Transverse colon (tissue), 4 donors: ENCODE data around the gene ZSCAN5B. TPM values are rescaled to one million over a fixed set of nuclear protein-coding genes. Genes with fewer than 3 reads are reported as not detected.
A peak's percentile ranks its signal among the peaks of the same experiment; 100 is the strongest.

Experiments
- DNase-seq: peaks from one replicate; pipeline ENCODE4 v3.0.0-alpha.2; 2019
- H3K27ac ChIP-seq, 4 donors: fragments of 200-600 bp; sonication (generic); 2 replicates each; pipeline ENCODE4 v1.5.1; 2016 to 2018; ENCODE audit warnings: inconsistent platforms in 4 of 4
- H3K27me3 ChIP-seq: fragments of 200-600 bp; sonication (generic); 2 replicates; pipeline ENCODE4 v1.5.1; 2017; ENCODE audit warnings: inconsistent platforms
- H3K36me3 ChIP-seq, 4 donors: fragments of 200-600 bp; sonication (generic); 2 replicates each; pipeline ENCODE4 v1.5.1; 2017 to 2019; ENCODE audit warnings: inconsistent platforms in 4 of 4
- H3K4me1 ChIP-seq, 4 donors: fragments of 200-600 bp; sonication (generic); 2 replicates each; pipeline ENCODE4 v1.5.1; 2017 to 2020; ENCODE audit warnings: inconsistent platforms in 4 of 4
- H3K4me3 ChIP-seq, 4 donors: fragments of 200-600 bp; sonication (generic); 1 replicate in 1 of 4; 2 replicates in 3 of 4; pipeline versions ENCODE4 v1.5.1 to v1.6.1; 2017 to 2019; ENCODE audit warnings: inconsistent platforms in 4 of 4
- H3K9me3 ChIP-seq, 2 donors: fragments of 200-600 bp; sonication (generic); 2 replicates each; pipeline ENCODE4 v1.5.1; 2017 to 2019; ENCODE audit warnings: inconsistent platforms in 2 of 2
- CTCF ChIP-seq, 5 experiments: fragments of 200-600 bp in 3 of 5; fragments of 450-650 bp in 2 of 5; sonication (generic) in 3 of 5; IDR thresholded peaks; 1 replicate in 2 of 5; 2 replicates in 3 of 5; pipeline ENCODE4 v1.5.1; 2016 to 2017; ENCODE audit warnings: antibody characterized with exemption in 5 of 5, inconsistent platforms in 3 of 5, mild to moderate bottlenecking in 2 of 5, moderate library complexity in 1 of 5
- EP300 ChIP-seq: sonication (generic); formaldehyde crosslinking; IDR thresholded peaks from one replicate; pipeline ENCODE4 v1.6.1; 2017; ENCODE audit warnings: antibody characterized with exemption, low read depth
- POLR2A ChIP-seq: fragments of 450-650 bp; IDR thresholded peaks from one replicate; pipeline ENCODE4 v1.6.1; 2016; ENCODE audit warnings: antibody characterized with exemption, mild to moderate bottlenecking, moderate library complexity
- POLR2AphosphoS5 ChIP-seq, 3 donors: sonication (generic); formaldehyde crosslinking; IDR thresholded peaks; one replicate each; pipeline ENCODE4 v1.6.1; 2016; ENCODE audit warnings: antibody characterized with exemption in 3 of 3
- WGBS, 2 donors: methylation state at CpG; one replicate each; pipeline ENCODE4 v1.1.5; 2018; ENCODE audit warnings: low coverage in 1 of 2; 5-methylcytosine and 5-hydroxymethylcytosine counted together
- in situ Hi-C, 4 donors: fragments of 200-750 bp; cut with MboI; loops; one replicate each; pipeline versions ENCODE4 v1.15.0 to v1.15.1; 2017; ENCODE audit warnings: low sequenced_read_pairs in 3 of 4, low pct_ligation_motif_present in 1 of 4, low pct_unique_long_range_greater_than_20kb in 1 of 4
- intact Hi-C: fragments of 100-400 bp; cut with DNase I; formaldehyde crosslinking; loops from one replicate; pipeline ENCODE4 v1.15.1; 2023; ENCODE audit warnings: low total_unique reads
- total RNA-seq, 4 donors: library from RNA; depleted of rRNA; stranded (reverse); fragments of >200 nt; gene quantifications; one replicate each; pipeline ENCODE4 v1.1.0, GENCODE V29; 2016

ZSCAN5B gene
- total RNA-seq, 4 donors from 2014 or later: not detected

GRCh38 chr19:56141417-56141993 lies 56.1 kb downstream of the ZSCAN5B start:
- Histone ChIP-seq H3K9me3 (no peaks in the 10 kb centered on the region), H3K27ac (peak overlapping the region; percentile 88 to 93 (median 91)), H3K4me1 (peaks cover 0 to 50% (median 29%) of the 10 kb centered on the region in 4 donors), H3K27me3 (no peaks in the 10 kb centered on the region), H3K36me3 (peaks cover 0 to 2% (median 0%) of the 10 kb centered on the region in 4 donors), H3K4me3 (peak overlapping the region; percentile 36 to 64 (median 55))
- no peak for TF ChIP-seq POLR2A
- no peak for TF ChIP-seq CTCF (IDR thresholded peaks at IDR 0.05)
- no peak for TF ChIP-seq POLR2AphosphoS5 (IDR thresholded peaks at IDR 0.05)
- no peak for TF ChIP-seq EP300
- intact Hi-C loops: loop anchor here (1.0 kb wide), 1 partner anchor 20 kb away; the partner anchor contains the start of gene ZNF787
- DNase-seq: peak; percentile 29
- in situ Hi-C loops: no loop called here
- 0 to 2% methylated on average over 1 to 21 of the region's 26 CpGs for WGBS, 2 donors

GRCh38 chr19:56140583-56141416 lies 56.8 kb downstream of the ZSCAN5B start, which contains the start of gene ZNF444:
ZNF444 (plus strand) TSS chr19:56141287; CDS start chr19:56146912, 5,625 bp downstream.
- peak; percentile 100 for DNase-seq
- 0 to 1% methylated on average over 1 to 50 of the region's 56 CpGs for WGBS, 2 donors
- Histone ChIP-seq H3K4me3 (peak within 1 kb of the TSS; percentile 36 to 64 (median 55)), H3K27me3 (no peaks in the 10 kb centered on the region), H3K36me3 (no peaks in the 10 kb centered on the region), H3K4me1 (peaks cover 0 to 50% (median 29%) of the 10 kb centered on the region in 4 donors), H3K9me3 (no peaks in the 10 kb centered on the region), H3K27ac (peak within 1 kb of the TSS; percentile 88 to 93 (median 91))
- in situ Hi-C loops (no loop called here), intact Hi-C loops (loop anchor here (1.0 kb wide), 1 partner anchor 19 kb away; the partner anchor contains the start of gene ZNF787)
- TF ChIP-seq CTCF (IDR thresholded peaks at IDR 0.05) (no peak), POLR2A (peak; percentile 27), POLR2AphosphoS5 (IDR thresholded peaks at IDR 0.05) (peak; percentile 51 to 72 (median 63))

- DNase-seq: no peak
- WGBS, 2 donors: 17 to 29% methylated on average over 7 to 19 of the region's 22 CpGs
- H3K4me3 ChIP-seq: peak overlapping the region; percentile 36 to 64 (median 54)
- peak overlapping the region; percentile 88 to 93 (median 91) for H3K27ac ChIP-seq
- peaks cover 0 to 54% (median 31%) of the 10 kb centered on the region in 4 donors for H3K4me1 ChIP-seq
- TF ChIP-seq POLR2AphosphoS5 (IDR thresholded peaks at IDR 0.05): no peak
- TF ChIP-seq POLR2A: peak; percentile 51
- H3K9me3 ChIP-seq: no peaks in the 10 kb centered on the region
- intact Hi-C loops (no loop called here), in situ Hi-C loops (no loop called here)
- H3K27me3 ChIP-seq: no peaks in the 10 kb centered on the region
- no peaks in the 10 kb centered on the region for H3K36me3 ChIP-seq
Measured at GRCh38 chr19:56139847-56140582, 57.6 kb downstream of the ZSCAN5B start.

Other genes starting within 250 kb of the ZSCAN5B start
- gene NLRP8, start 250.0 kb downstream of the ZSCAN5B start, total RNA-seq: not detected
- gene NLRP5, start 211.0 kb downstream of the ZSCAN5B start, total RNA-seq: not detected
- 10 to 100 TPM; 24.9 to 53.1 (median 27.4) TPM for gene ZNF787, start 76.5 kb downstream of the ZSCAN5B start, total RNA-seq
- gene ZNF444, start 56.5 kb downstream of the ZSCAN5B start, total RNA-seq: 100 to 1,000 TPM in 1 of 4 donors, 10 to 100 TPM in 3; 20.7 to 148 (median 39.2) TPM
- gene GALP, start 21.8 kb downstream of the ZSCAN5B start, total RNA-seq: not detected
- not detected for gene ZSCAN5C, start 4.5 kb upstream of the ZSCAN5B start, total RNA-seq
- not detected for gene EDDM13, start 75.0 kb upstream of the ZSCAN5B start, total RNA-seq
- 10 to 100 TPM in 3 of 4 donors, 1 to 10 TPM in 1; 8.2 to 15.2 (median 12.6) TPM for gene ZSCAN5A, start 117.1 kb upstream of the ZSCAN5B start, total RNA-seq
- 10 to 100 TPM in 1 of 4 donors, 1 to 10 TPM in 2, not detected in 1; 1.5 to 10.8 (median 5.2) TPM for gene ZNF582, start 195.8 kb upstream of the ZSCAN5B start, total RNA-seq
- 1 to 10 TPM; 3.3 to 4.1 (median 3.5) TPM for gene ZNF583, start 206.5 kb upstream of the ZSCAN5B start, total RNA-seq